Right lung (tissue), 5 donors: Measurements from ENCODE around the gene RBM27. TPM values are rescaled to one million over a fixed set of nuclear protein-coding genes. Genes with fewer than 3 reads are reported as not detected.
"Not testable (repeated sequence)": the region's sequence is repeated elsewhere in the genome, so short reads cannot be mapped to it uniquely, and the experiment has no call there.

Experiments
- DNase-seq, 2 donors: peaks; one replicate each; pipeline ENCODE4 v3.0.0-alpha.2; 2013
- polyA plus RNA-seq, 5 donors: library from polyadenylated mRNA; unstranded; fragments of 120-200 nt; gene quantifications; one replicate each; pipeline versions ENCODE4 v1.2.1 to v1.2.3, GENCODE V29; 2013; ENCODE audit warnings: inconsistent platforms in 1 of 5, low replicate concordance in 1 of 5; ENCODE audit not compliant: insufficient read length in 5 of 5, insufficient read depth in 1 of 5

Gene RBM27
- polyA plus RNA-seq, 5 donors = 21.2 to 30.7 (median 28.5) TPM

DNA sequence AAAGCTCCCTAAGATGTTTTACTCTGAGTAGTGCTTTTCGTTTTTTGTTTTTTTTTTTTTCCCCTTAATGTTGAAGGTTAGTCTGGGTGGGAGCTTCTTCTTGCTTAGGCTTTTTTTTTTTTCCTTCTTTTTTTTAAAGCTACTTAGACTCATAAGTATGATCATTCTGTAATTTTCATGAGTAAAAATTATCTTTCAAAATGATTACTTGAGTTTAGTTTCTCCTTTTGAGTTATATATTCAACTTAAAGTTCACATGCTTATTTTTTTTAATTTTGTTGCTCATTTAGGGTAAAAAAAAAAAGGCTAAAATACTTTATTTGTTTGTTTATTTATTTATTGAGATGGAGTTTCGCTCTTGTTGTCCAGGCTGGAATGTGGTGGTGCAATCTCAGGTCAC lies 2.9 kb downstream of the RBM27 start:
- no peak for DNase-seq

- DNase-seq = no peak
Measured at GRCh38 chr5:146208916-146209522, 5.6 kb downstream of the RBM27 start.

DNA sequence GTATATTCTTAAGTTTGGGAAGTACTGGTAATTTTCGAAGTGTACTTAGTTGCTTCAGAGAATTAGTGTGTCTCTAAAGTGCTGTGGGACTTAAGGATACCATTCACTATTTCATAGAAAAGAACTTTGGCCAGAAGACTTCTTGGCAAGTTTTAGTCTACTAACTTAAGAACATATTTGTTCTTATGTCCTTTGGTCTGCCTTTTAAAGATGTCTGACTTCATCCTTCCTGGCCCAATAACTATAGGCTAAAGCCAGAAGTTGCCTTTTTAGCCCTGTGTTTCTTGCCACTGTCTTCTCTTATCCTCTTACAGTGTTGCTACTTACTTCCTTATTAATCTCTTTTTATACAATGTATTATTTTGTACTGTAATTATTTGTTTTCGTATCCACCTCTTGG lies 6.3 kb downstream of the RBM27 start:
- no peak for DNase-seq

DNA sequence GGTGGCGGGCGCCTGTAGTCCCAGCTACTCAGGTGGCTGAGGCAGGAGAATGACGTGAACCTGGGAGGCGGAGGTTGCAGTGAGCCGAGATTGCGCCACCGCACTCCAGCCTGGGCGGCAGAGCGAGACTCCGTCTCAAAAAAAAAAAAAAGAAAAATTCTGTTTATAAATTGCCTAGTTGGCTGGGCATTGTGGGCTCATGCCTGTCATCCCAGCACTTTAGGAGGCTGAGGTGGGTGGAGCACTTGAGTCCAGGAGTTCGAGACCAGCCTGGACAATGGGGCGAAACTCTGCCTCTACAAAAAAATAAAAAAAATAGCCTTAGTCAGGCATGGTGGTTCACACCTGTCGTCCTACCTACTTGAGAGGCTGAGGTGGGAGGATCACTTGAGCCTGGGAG lies 7.4 kb downstream of the RBM27 start:
- DNase-seq = not testable (repeated sequence)

GRCh38 chr5:146213210-146213826 lies 9.9 kb downstream of the RBM27 start:
- DNase-seq = peak; percentile 25 to 41

DNA sequence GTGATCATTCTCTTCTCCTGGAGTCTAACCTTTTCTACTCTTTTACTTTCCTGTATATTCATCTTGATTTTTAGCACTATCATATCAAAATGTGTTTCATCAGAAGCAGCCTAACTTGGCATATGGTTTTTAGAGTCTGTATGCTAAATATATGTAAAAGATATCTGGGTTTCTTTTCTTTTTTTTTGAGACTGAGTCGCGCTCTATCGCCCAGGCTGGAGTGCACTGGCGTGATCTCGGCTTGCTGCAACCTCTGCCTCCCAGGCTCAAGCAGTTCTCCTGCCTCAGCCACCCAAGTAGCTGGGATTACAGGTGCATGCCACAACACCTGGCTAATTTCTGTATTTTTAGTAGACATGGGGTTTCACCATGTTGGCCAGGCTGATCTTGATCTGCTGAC lies 11.5 kb downstream of the RBM27 start:
- DNase-seq = not testable (repeated sequence)

GRCh38 chr5:146218168-146218567 lies 14.8 kb downstream of the RBM27 start:
- no peak for DNase-seq

DNA sequence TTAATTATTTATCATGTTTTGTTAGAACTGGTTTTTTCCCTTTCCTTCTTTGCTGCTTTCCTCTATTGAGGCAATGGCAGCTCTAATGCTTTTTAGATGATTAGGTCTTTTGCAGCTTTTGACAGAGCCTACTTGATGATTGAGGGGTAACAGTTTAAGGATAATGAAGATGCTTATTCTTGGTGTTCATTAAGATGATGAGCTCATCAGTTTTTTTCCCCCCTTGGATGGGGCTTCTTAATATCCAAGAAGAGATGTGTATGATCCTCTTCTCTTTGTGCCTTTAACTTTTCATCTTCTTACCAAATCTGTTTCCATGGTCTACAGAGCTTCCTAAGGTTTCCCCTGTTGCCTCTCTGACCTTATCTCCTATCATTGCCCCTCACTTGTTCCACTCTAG lies 15.8 kb downstream of the RBM27 start:
- DNase-seq = no peak

DNA sequence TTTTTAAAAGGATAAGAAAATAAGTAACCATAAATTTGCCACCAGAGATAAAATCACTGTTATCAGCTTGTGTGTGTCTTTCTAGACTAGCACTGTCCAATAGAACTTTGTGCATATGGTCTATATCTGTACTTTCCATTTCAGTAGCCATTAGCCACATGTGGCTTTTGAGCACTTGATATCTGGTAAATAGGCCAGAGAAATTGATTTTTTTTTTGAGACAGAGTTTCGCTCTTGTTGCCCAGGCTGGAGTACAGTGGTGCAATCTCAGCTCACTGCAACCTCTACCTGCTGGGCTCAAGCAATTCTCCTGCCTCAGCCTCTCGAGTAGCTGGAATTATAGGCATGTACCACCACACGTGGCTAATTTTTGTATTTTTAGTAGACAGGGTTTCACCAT lies 17.8 kb downstream of the RBM27 start:
- no peak for DNase-seq

DNA sequence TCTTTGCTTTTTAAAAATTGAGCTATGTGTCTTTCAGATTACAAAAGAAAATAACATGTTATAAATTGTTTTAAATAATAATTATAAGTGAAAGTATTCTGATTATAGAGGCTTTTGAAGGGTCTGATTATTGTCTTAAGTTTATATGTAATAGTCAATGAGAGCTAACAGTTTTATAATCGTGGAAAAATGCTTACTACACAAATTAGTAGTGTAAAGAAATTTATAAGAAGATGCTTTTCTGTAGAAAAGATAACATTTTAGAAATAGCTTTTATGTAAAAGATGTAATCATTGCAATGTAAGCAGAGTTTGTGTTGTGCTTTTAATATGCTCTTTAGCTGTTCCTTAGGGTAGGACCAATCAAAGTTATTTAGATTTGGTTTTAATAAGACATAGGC lies 18.6 kb downstream of the RBM27 start:
- no peak for DNase-seq

DNA sequence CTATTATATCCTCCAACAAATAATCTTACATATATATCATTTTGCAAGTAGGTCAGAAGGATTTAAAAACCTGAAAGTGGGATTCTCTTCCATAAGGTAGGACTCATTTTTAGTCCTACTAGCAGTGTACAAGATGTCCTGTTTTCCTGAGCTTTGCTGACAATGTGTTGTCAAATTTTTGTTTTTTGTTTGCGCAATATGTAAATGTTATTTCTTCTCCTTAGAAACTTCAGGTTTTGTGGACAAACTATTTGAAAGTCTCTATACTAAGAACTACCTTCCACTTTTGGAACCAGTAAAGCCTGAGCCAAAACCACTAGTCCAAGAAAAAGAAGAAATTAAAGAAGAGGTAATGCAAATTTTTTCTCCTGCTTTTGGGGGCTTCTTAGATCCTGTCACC lies 19.8 kb downstream of the RBM27 start:
- no peak for DNase-seq

- no peak for DNase-seq
Measured at GRCh38 chr5:146229222-146229621, 25.8 kb downstream of the RBM27 start.

DNA sequence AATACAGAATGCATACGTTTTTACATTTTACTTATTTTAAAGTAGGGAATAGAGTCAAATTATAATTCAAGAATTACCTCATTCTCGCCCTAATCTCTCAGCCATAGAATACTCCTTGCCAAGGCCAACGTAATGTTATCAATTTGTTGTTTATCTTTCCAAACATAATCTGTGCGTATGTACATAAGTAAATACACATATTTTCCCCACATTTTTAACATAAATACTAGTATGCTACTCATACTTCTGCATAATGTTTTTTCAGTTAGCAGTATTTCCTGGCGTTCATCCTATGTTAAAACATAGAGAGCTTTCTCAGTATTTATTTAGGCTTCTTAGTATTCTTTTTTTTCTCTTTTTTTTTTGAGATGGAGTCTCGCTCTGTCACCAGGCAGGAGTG lies 28.8 kb downstream of the RBM27 start:
- no peak for DNase-seq

- no peak for DNase-seq
Measured at GRCh38 chr5:146233441-146233840, 30.0 kb downstream of the RBM27 start.

DNA sequence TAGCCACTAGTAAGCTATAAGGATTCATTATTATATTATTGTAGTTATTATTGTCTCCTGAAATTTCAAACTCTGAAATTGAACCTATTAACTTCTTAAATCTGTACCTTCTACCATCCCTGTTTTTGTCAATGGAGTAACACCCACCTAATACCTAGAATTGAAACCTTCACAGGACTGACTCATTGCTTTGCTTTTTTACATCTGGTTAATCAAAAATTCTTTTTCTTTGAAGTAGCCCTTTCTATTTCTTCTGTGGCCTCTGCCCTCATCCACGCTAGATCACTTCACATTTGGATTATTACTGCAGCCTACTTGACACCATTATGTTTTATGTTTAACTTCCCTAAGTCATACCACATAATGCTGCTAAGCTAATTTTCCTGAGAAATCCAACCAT lies 35.6 kb downstream of the RBM27 start:
- DNase-seq = no peak

DNA sequence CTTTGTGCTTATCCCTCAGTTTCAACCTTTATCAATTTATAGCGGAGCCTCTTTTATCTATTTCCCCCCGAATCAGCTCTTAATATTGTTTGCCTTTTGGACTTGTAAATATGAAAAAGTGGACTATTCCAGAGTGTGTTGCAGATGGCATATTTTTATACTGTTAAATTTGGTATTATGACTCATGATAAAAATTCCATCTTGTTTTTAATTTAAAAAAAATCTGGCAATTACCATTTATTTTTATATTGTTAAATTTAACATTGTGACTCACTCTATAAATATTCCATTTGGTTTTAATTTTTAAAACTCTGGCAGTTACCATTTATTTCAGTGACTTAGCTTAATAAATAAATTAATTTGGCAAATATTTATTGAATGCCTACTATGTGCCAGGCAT lies 37.5 kb downstream of the RBM27 start:
- no peak for DNase-seq

DNA sequence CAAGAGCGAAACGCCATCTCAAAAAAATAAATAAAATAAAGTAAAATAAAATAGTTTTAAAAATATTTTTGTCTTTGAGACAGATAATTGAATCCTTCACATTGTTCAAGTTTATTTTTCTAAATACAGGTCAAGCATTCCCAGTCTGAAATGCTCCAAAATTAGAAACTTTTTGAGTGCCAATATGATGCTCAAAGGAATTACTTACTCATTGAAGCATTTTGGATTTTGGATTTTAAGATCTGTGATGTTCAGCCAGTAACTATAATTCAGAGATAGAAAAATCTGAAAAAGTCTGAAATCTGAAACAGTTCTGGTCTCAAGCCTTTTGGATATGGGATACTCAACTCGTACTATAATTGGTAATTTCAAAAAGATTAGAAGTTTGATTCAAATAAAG lies 39.8 kb downstream of the RBM27 start:
- DNase-seq = no peak

DNA sequence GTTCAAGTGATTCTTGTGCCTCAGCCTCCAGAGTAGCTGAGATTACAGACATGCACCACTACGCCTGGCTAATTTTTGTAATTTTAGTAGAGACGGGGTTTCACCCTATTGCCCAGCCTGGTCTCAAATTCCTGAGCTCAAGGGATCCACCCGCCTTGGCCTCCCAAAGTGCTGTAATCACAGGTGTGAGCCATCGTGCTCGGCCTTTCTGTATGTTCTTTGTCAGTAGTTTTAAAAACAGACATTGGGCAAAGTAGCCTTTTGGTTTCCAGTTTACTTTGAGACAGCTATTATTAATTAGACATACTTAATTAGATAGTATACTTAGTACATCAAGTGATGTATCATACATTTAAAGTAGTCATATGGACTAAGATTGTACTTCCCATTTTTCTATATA lies 45.2 kb downstream of the RBM27 start:
- no peak for DNase-seq

- no peak for DNase-seq
Measured at GRCh38 chr5:146249801-146250200, 46.4 kb downstream of the RBM27 start.

Other genes starting within 250 kb of the RBM27 start
- 1 to 10 TPM in 3 of 5 donors, under 1 TPM in 2; 0.77 to 2.2 (median 1.1) TPM for gene PLAC8L1, start 98.0 kb upstream of the RBM27 start, polyA plus RNA-seq
- gene LARS1, start 21.0 kb upstream of the RBM27 start, polyA plus RNA-seq = 100 to 1,000 TPM; 116 to 163 (median 134) TPM
- gene POU4F3, start 135.2 kb downstream of the RBM27 start, polyA plus RNA-seq = under 1 TPM in 4 of 5 donors, not detected in 1; 0.06 to 0.13 (median 0.09) TPM
- 100 to 1,000 TPM; 101 to 168 (median 152) TPM for gene TCERG1, start 243.7 kb downstream of the RBM27 start, polyA plus RNA-seq